8988T (cell line): ENCODE data around the gene ANTXR1.

Experiments used
- DNase-seq: peaks from one replicate; pipeline ENCODE4 v3.0.0; 2011

The ANTXR1 gene

DNA sequence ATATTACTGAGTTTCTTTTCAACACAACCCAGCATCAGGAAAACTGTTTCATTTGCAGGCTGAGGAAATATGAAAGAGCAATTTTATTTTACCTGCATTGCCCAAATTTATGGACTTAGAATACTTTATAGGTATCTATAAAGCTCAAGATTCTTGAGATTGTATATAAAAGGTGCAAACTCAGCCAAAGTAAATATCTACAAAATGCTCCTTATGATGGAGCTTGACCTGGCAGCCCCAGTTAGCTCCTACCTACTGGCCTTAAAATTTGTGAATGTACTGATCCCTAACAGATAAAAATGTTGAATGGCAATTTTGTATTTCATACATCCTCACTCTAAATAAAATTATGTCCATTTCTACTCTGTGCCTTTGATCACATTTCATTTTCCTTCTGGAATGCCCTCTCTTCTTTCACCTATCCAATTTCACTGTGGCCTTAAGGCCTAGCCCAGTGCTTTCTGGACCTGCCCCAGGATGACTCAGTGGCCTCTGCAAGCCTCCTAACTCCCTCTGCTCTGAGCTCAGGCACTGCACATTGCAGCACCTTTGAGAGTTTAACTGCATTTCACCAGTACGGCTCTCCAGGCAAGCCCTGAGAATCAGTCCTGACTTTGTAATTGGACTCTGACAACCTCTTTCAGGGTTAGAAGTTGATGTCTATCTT lies 125.9 kb downstream of the ANTXR1 start:
- no peak for DNase-seq

GRCh38 chr2:69139778-69140670 lies 127.0 kb downstream of the ANTXR1 start:
- no peak for DNase-seq

DNA sequence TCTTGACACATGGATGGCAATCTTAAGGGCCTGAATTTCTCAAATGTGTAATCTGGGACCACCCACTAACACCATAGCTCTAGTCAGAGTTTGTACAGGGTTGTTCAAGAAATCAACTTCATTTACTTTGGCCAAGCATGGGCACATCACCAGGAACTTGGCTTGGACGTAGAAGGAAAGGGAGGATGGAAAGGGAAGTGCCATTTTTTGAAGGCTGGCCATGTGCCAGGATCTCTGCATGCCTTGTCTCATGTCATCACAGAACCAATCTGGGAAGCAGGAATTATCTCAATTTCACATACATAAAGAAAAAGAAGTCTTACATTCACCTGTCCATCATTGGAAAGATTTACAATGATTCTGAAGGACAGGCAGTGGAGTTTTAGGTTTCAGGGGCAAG lies 128.1 kb downstream of the ANTXR1 start:
- DNase-seq = no peak

- DNase-seq = peak; percentile 49
Measured at GRCh38 chr2:69143748-69144360, 130.9 kb downstream of the ANTXR1 start.

- DNase-seq = no peak
Measured at GRCh38 chr2:69145204-69145603, 132.2 kb downstream of the ANTXR1 start.

DNA sequence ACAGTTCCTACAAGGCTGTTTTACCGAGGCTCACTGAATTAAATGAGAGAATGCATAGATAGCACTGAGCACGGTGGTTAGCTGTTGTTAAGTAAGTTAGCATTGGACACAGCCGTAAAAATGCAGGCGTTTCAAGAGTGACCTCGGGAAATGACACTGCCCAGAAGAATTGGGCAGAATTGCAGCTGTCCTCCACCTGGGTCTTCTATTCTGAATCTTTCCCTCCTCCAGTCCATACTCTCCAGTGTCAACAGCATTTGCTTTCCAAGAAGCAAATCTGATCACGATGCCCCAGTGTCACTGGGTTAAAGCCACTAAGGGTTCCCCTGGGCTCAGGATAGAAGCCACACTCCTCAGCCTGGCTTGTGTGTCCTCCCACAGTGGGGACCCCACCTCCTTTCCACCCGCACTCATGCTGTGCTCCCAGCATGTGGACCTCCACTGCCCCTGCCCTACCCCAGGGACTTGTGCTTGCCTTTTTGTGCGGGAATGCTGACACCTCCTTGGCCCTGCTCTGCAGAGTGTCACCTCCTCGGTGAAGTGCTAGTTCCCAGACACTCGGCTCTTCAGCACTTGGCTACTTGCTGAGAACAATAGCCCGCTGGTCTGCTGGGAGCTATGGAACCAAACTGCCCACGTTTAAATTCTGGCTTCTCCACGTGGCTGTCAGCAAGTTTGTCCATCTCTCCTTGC lies 135.0 kb downstream of the ANTXR1 start:
- no peak for DNase-seq

DNA sequence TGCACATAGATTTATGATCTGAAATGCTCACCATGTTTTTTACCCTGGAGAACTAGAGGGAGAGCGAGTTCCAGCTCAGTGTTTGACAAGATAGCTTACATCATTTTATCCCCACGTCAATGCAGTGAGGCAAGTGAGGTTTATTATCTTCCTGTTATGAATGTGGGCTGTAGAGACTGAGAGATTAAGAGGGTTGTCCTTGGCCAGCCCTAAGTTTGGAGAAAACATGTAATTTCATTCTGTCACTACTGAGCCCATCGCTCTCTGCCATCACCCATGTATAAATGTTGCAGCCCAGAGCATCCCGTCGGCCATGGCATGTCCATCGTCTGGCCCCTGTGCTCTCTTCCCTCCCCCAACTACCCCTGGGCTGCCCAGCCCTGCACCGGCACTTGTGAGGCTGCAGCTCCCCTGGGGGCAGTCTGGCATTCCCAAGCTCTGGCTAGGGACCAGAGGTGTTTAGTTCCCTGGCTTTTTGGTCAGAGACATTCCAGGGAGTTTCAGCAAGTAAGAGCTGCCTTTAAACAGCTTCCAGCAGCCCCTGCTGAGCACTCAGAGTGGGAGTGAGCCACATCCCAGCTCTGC lies 136.7 kb downstream of the ANTXR1 start:
- DNase-seq = no peak

DNA sequence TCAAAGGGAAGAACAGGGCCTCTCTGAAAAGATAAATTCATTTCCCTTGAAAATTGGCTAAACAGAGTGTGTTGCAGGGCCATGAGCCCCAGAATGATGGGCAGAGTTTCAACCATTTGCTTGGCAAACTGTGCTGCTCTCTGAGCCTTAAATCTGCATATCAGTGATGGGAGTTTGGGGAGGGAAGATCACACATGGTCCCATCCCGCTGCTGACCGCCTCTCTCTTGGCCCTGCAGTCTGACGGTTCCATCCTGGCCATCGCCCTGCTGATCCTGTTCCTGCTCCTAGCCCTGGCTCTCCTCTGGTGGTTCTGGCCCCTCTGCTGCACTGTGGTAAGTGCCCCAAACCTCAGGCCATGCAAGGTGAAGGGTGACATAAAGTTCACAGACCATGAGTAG lies 139.0 kb downstream of the ANTXR1 start:
- DNase-seq = no peak

GRCh38 chr2:69152847-69153583 lies 140.0 kb downstream of the ANTXR1 start:
- DNase-seq = no peak

GRCh38 chr2:69154106-69154505 lies 141.1 kb downstream of the ANTXR1 start:
- DNase-seq = no peak

GRCh38 chr2:69156624-69157023 lies 143.6 kb downstream of the ANTXR1 start:
- no peak for DNase-seq

DNA sequence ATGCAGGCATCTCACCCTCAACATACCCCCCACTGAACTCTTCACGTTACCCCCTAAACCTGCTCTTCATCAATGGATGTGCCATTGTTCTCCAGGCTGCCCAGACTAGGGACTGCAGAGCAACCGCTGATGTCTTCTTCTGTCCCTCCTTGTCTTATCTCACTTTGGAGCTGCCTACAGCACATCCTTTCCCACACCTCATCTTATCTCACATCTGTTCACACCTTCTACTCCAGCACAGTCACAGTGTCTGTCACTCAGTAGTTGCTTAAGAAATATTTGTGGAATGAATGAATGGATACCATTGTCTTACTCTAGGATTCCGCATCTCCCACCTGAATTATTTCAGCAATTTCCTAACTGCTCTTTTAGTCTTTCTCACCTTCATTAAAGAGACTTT lies 144.5 kb downstream of the ANTXR1 start:
- no peak for DNase-seq

GRCh38 chr2:69159986-69160385 lies 147.0 kb downstream of the ANTXR1 start:
- no peak for DNase-seq

DNA sequence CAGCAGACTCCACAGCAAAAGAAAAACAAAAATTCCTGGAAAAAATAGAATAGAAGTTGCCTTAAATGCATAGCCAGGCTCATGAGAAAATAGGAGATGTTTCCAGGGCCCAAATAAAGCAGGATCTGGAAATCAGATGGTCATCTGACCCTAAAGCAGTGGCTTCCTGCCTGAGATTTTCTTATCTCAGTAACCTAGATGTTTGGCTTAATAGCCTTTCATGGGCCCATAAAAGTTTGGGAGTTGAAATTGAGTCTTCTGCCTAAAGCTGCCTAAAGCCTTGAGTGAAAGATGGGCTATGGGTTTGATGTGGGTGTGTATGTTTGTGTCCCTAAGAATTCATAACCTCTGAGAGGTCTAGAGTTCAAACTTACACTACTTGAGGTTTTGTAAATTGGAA lies 149.1 kb downstream of the ANTXR1 start:
- no peak for DNase-seq

DNA sequence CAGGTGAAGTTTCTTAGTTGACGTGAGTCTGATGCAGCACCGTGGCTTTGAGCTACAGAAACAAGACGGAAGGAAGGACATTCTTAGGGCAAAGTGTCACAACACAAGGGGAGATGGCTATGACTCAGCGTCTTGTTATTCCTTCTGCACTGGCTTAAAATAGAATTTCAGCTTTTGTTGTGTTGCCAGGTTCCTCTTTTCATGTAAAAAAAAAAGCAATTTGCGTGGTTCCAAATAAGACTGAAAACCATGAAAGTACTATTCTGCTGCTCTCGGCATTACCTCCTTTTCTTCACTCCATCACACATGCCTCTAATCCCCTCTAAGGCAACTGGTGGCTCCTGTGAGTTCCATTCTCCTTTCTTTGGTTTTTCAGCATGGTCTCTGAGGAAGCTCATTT lies 150.1 kb downstream of the ANTXR1 start:
- no peak for DNase-seq

- no peak for DNase-seq
Measured at GRCh38 chr2:69163556-69163955, 150.6 kb downstream of the ANTXR1 start.

DNA sequence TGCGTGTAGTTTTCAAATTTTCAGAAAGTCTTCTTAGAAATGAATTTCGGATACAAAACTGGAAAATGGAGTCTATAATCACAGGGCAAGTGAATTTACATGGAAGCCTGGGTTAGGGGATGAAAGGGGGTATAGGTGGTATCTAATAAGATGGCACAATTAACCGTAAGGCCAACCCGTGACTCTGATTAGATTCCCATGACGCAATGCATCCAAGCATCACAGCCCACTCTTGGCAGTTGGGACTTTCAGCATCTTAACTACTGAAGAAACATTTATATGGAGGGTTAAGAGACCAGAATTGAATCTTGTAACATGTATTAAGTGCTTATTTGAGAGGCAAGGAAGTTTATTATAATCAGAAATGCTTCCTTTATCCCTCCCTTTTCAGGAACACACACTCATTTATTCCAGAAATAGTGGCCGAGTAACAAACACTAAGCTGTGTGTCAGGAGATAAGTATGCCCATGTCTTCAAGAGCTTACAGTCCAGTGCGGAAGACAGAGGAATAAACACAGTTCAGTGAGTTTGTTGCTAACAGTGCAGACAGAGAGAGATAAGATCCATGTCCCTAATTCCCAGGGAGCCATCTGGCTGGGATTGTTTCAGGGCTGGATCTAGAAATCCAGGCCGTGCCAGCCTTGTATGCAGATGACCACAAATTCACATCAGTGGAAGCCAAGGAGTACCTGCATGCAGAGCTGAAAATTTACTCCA lies 151.2 kb downstream of the ANTXR1 start:
- no peak for DNase-seq

GRCh38 chr2:69165091-69165880 lies 152.3 kb downstream of the ANTXR1 start:
- DNase-seq = no peak

DNA sequence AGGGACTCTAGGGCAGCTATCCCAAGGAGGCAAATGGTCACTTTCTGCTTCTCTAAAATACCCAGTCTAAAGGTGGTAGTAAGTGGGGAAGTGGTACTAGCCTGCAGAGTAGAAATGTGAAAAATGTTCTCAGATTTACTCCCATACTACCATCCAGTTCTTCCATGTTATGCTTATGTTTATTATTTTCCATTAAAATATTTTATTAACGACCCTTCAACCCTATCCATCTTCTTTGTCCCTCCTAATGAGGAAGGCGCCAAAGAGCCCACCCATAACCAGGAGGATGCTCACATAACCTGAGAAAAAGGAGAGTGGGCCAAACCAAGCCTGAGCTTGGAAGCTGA lies 153.5 kb downstream of the ANTXR1 start:
- no peak for DNase-seq

- no peak for DNase-seq
Measured at GRCh38 chr2:69166812-69167468, 154.0 kb downstream of the ANTXR1 start.
